Muscle of back (tissue), 11 donors: ENCODE results near the gene LYPD1. TPM values are rescaled to one million over a fixed set of nuclear protein-coding genes. Genes with fewer than 3 reads are reported as not detected.

Experiments used
- DNase-seq, 3 donors: peaks; one replicate each; pipeline versions ENCODE4 v3.0.0 to v3.0.0-alpha.2; 2013
- polyA plus RNA-seq, 10 donors: library from polyadenylated mRNA; unstranded; fragments of 120-200 nt; gene quantifications; one replicate each; pipeline ENCODE4 v1.2.1, GENCODE V29; 2013; ENCODE audit not compliant: insufficient read length in 10 of 10

Gene LYPD1
- polyA plus RNA-seq, 10 donors: 3.8 to 15.4 (median 7.3) TPM

DNA sequence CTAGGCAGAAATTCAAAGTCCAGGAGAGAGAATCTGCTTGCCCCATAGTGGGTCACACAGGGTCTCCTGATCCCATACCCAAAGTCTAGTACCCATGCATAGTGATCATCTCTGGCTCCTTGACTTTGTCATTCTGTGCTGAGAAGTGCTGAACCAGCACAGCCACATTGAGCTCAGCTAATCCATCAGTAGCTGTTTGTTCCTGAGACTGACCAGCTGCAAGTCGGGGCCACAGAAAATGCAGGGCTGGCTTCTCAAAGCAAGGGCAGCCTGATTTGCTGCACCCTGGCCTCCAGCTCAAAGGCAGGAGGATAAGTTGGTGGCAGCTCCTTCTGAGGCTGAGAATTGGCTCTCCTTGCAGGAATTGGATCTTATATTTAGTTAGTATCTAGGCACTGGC, 72.2 kb downstream of the LYPD1 start:
- DNase-seq: no peak

DNA sequence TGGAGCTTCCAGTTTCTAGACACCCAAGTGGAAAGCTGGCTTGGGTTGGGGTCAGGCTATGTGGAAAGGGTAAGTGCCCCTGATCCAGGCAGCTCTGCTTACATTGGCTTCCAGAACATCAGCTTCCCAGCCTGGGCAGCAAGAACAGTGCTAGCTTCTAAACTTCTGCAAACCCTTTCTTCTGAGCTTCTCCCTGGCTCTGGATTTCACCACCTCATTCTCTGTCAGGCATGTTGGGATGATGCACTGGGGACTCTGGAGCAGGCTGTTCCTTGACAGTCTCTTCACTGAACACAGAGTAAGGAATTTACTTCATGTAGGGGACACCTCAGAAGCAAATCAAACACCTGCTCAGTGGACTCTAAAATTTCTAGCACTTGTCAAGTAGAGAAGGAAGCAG, 72.8 kb downstream of the LYPD1 start:
- DNase-seq: no peak

GRCh38 chr2:132595693-132596092, 74.3 kb downstream of the LYPD1 start:
- no peak for DNase-seq

GRCh38 chr2:132595186-132595585, 74.8 kb downstream of the LYPD1 start:
- no peak for DNase-seq
